Esophagus squamous epithelium (tissue), 5 donors: ENCODE data around the gene STON2. TPM values are rescaled to one million over a fixed set of nuclear protein-coding genes. Genes with fewer than 3 reads are reported as not detected.

Experiments
- DNase-seq: peaks from one replicate; lab custom pipeline; 2025; lab: John Stamatoyannopoulos, UW
- H3K27ac ChIP-seq, 4 donors: fragments of 200-600 bp; sonication (generic); one replicate each; pipeline ENCODE4 v1.5.1; 2016 to 2019; ENCODE audit warnings: mild to moderate bottlenecking in 1 of 4
- H3K27me3 ChIP-seq, 4 donors: fragments of 200-600 bp; sonication (generic); 1 replicate in 3 of 4; 2 replicates in 1 of 4; pipeline versions ENCODE4 v1.5.1 to v1.6.0; 2017 to 2021; ENCODE audit warnings: antibody characterized with exemption in 1 of 4
- H3K36me3 ChIP-seq, 3 donors: fragments of 200-600 bp; sonication (generic); one replicate each; pipeline ENCODE4 v1.5.1; 2016 to 2019
- H3K4me1 ChIP-seq, 3 donors: fragments of 200-600 bp; sonication (generic); one replicate each; pipeline ENCODE4 v1.5.1; 2017 to 2019
- H3K4me3 ChIP-seq, 4 donors: fragments of 200-600 bp; sonication (generic); 1 replicate in 3 of 4; 2 replicates in 1 of 4; pipeline ENCODE4 v1.5.1; 2016 to 2019; ENCODE audit warnings: mild to moderate bottlenecking in 2 of 4, moderate library complexity in 1 of 4
- H3K9me3 ChIP-seq, 3 donors: fragments of 200-600 bp; sonication (generic); one replicate each; pipeline ENCODE4 v1.5.1; 2016 to 2019
- POLR2A ChIP-seq, 4 donors: fragments of 450-650 bp; IDR thresholded peaks; one replicate each; pipeline ENCODE4 v1.6.1; 2017; ENCODE audit warnings: antibody characterized with exemption in 4 of 4, mild to moderate bottlenecking in 4 of 4, moderate library complexity in 3 of 4
- WGBS, 2 donors: methylation state at CpG; one replicate each; pipeline ENCODE4 v1.1.5; 2018; 5-methylcytosine and 5-hydroxymethylcytosine counted together
- intact Hi-C: fragments of 100-400 bp; cut with DNase I; formaldehyde crosslinking; loops from one replicate; pipeline ENCODE4 v1.15.0; 2022
- total RNA-seq, 4 donors: library from RNA; depleted of rRNA; stranded (reverse); fragments of >200 nt; gene quantifications; one replicate each; pipeline ENCODE4 v1.1.0, GENCODE V29; 2016
- TF ChIP-seq, protein P1 (sequence below), 6 experiments: fragments of 450-650 bp in 4 of 6; fragments of 200-600 bp in 2 of 6; sonication (generic) in 2 of 6; IDR thresholded peaks; one replicate each; pipeline ENCODE4 v1.5.1; 2016 to 2019; ENCODE audit warnings: antibody characterized with exemption in 6 of 6, mild to moderate bottlenecking in 4 of 6, moderate library complexity in 4 of 6
- donor health status: DM: yes; HTN: yes; CAD: no.

STON2 gene
- total RNA-seq, 4 donors from 2014 or later, result 58.7 to 71.6 (median 67.1) TPM

DNA sequence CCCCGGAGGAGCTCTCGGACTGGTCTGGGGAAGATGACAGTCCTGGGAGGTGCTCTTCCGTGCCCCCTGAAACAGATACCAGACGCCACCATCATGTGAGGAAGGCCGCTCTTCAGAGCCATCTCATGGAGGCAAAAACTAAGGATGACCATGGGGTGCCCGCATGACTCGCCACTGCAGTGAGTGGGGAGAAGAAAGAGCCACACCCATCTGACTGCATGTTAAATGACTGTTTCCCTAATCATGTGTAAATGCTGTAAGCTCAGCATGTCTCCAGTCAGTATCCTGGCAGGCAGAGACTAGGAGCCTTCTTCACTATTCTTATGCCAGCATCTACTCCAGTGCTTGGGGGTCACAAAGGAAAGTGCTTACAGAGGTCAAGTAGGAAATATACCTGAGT, 4.0 kb downstream of the STON2 start:
- Histone ChIP-seq H3K4me1 (peaks cover 4 to 67% (median 28%) of the 10 kb centered on the region in 3 donors), H3K4me3 (no peak overlapping the region), H3K9me3 (no peaks in the 10 kb centered on the region), H3K27ac (peak overlapping the region in 3 of 4 donors; percentile 27 to 49 (median 39)), H3K27me3 (no peaks in the 10 kb centered on the region), H3K36me3 (peaks cover 0 to 8% (median 0%) of the 10 kb centered on the region in 3 donors)
- intact Hi-C loops, result no loop called here
- WGBS, 2 donors, result 40 to 82% methylated on average over 1 to 5 of the region's 7 CpGs
- TF ChIP-seq, protein P1, sequence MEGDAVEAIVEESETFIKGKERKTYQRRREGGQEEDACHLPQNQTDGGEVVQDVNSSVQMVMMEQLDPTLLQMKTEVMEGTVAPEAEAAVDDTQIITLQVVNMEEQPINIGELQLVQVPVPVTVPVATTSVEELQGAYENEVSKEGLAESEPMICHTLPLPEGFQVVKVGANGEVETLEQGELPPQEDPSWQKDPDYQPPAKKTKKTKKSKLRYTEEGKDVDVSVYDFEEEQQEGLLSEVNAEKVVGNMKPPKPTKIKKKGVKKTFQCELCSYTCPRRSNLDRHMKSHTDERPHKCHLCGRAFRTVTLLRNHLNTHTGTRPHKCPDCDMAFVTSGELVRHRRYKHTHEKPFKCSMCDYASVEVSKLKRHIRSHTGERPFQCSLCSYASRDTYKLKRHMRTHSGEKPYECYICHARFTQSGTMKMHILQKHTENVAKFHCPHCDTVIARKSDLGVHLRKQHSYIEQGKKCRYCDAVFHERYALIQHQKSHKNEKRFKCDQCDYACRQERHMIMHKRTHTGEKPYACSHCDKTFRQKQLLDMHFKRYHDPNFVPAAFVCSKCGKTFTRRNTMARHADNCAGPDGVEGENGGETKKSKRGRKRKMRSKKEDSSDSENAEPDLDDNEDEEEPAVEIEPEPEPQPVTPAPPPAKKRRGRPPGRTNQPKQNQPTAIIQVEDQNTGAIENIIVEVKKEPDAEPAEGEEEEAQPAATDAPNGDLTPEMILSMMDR (IDR thresholded peaks at IDR 0.05), result no peak
- TF ChIP-seq POLR2A (IDR thresholded peaks at IDR 0.05), result no peak
- DNase-seq, result no peak

DNA sequence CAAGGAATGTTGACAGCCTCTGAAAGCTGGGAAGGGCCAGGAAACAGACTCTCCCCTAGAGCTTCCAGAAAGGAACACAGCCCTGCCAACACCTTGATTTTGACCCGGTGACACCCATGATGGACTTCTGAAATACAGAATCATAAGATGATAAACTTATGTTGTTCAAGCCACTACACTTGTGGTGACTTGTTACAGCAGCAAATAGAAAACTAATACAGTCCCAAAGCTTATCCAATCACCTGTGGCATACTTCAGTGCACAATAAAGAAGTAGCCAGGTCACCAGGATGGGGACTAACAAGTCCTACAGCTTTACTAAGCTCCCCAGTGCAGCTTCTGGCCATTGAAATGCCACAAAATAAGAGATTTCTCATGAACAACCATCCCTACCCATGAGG, 5.4 kb downstream of the STON2 start:
- no peak for TF ChIP-seq POLR2A (IDR thresholded peaks at IDR 0.05)
- TF ChIP-seq, protein P1 (IDR thresholded peaks at IDR 0.05), result no peak
- DNase-seq, result no peak
- no peak overlapping the region for H3K4me3 ChIP-seq
- no peaks in the 10 kb centered on the region for H3K9me3 ChIP-seq
- intact Hi-C loops, result no loop called here
- 70 to 78% methylated on average over 1 of the region's 1 CpG for WGBS, 2 donors
- H3K27me3 ChIP-seq, result no peaks in the 10 kb centered on the region
- H3K27ac ChIP-seq, result peak overlapping the region in 1 of 4 donors; percentile 14
- peaks cover 7 to 67% (median 22%) of the 10 kb centered on the region in 3 donors for H3K4me1 ChIP-seq
- H3K36me3 ChIP-seq, result peaks cover 0 to 8% (median 0%) of the 10 kb centered on the region in 3 donors

DNA sequence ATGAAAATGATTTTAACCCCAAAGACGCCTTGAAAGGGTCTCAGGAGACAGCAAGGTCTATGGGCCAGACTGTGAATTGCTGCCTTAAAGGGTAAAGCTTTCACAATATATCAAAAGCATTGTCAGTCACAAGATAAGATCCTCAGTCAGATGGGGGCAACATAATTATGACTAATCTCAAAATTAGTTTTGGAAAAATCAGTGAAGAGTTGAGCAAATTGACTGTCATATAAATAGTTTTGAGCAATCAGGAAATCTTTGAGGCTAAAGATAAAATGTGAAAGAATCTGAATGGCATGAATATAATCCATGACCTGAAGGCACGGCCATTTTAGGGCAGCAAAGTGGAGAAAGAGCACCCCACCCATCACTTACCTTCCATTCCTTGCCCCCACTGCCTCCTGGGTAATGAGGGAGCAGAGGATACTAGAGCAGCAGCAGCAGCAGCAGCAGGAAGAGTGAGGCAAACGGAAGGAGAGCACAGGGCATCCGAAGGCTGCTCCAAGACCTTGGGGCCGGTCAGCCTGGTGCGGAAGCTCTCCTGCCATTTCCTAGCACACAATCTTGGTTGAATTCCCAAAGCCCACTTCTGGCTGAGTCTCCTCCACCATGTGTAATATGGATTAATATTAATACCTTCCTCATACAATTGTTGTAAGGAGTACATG, 7.0 kb downstream of the STON2 start:
- TF ChIP-seq, protein P1 (IDR thresholded peaks at IDR 0.05), result no peak
- no peak for TF ChIP-seq POLR2A (IDR thresholded peaks at IDR 0.05)
- Histone ChIP-seq H3K27ac (peak overlapping the region; percentile 78 to 84 (median 81)), H3K4me3 (no peak overlapping the region), H3K36me3 (peaks cover 0 to 8% (median 0%) of the 10 kb centered on the region in 3 donors), H3K9me3 (no peaks in the 10 kb centered on the region), H3K27me3 (no peaks in the 10 kb centered on the region), H3K4me1 (peaks cover 7 to 66% (median 17%) of the 10 kb centered on the region in 3 donors)
- no peak for DNase-seq
- WGBS, 2 donors, result 53 to 56% methylated on average over 6 of the region's 6 CpGs
- intact Hi-C loops, result no loop called here

DNA sequence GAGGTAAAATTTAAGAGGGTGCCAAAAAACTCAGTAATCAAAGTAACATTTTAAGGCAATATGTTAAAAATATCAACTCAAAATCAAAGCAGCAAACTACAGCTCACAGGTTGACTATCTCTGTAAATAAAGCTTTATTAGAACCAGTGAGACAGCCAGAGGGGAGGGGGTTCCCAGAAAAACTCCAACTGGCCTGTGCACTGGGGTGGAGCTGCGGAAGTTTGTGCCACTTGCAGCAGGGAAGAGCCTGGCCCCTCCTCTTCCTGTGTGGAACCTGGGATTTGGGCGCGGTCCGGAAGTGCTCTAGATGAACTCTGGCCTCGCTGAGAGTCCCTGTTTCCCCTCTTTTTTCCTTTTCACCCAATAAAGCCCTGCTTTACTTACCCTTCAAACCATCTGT, 8.1 kb downstream of the STON2 start:
- WGBS, 2 donors, result 80 to 83% methylated on average over 5 of the region's 5 CpGs
- TF ChIP-seq, protein P1 (IDR thresholded peaks at IDR 0.05), result no peak
- no peak for TF ChIP-seq POLR2A (IDR thresholded peaks at IDR 0.05)

DNA sequence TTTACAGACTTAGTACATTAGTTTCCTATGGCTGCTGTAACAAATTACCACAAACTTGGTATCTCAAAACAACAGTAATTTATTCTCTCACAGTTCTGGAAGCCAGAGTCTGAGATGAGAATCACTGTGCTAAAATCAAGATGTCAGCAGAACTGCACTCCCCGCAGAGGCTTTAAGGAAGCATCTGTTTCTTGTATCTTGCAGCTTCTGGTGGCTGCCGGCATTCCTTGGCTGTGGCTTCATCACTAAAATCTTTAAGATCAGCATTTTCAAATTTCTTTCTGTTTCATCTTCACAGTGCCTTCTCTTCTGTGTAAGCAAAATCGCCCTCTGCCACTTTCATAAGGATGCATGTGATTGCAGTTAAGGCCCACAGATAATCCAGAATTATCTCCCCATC, 9.4 kb downstream of the STON2 start:
- Histone ChIP-seq H3K9me3 (no peaks in the 10 kb centered on the region), H3K36me3 (peaks cover 0 to 3% (median 0%) of the 10 kb centered on the region in 3 donors), H3K27ac (peak overlapping the region; percentile 50 to 84 (median 75)), H3K4me3 (no peak overlapping the region), H3K27me3 (no peaks in the 10 kb centered on the region), H3K4me1 (peaks cover 7 to 63% (median 18%) of the 10 kb centered on the region in 3 donors)
- 41 to 56% methylated on average over 3 of the region's 3 CpGs for WGBS, 2 donors
- no peak for DNase-seq
- no peak for TF ChIP-seq POLR2A (IDR thresholded peaks at IDR 0.05)
- TF ChIP-seq, protein P1 (IDR thresholded peaks at IDR 0.05), result no peak
- intact Hi-C loops, result no loop called here

More for the DNA sequence above, 8.1 kb downstream of the STON2 start:
- Histone ChIP-seq H3K27me3 (no peaks in the 10 kb centered on the region), H3K36me3 (peaks cover 0 to 4% (median 0%) of the 10 kb centered on the region in 3 donors), H3K4me3 (no peak overlapping the region), H3K27ac (peak overlapping the region in 3 of 4 donors; percentile 3 to 84 (median 78)), H3K9me3 (no peaks in the 10 kb centered on the region), H3K4me1 (peaks cover 7 to 63% (median 18%) of the 10 kb centered on the region in 3 donors)
- intact Hi-C loops, result no loop called here
- DNase-seq, result no peak
